Activated CD4-positive, alpha-beta T cell treated with anti-CD3 and anti-CD28 coated beads for 1 hour (primary cell): Measurements from ENCODE around the gene SERP1.

ENCODE experiments used
- DNase-seq: peaks from one replicate; pipeline ENCODE4 v3.0.0-alpha.2; 2020

SERP1 gene

GRCh38 chr3:150546226-150547044 is at the start of gene SERP1, which contains the start of gene EIF2A:
Gene SERP1 (minus strand): TSS chr3:150546496. CDS start chr3:150546135, 361 bp downstream.
Gene EIF2A (plus strand): TSS chr3:150546787. CDS start chr3:150546803, 16 bp downstream.
- peak; percentile 99 for DNase-seq

GRCh38 chr3:150594150-150594549 is 47.9 kb upstream of the SERP1 start:
- DNase-seq: no peak

GRCh38 chr3:150589759-150590158 is 43.5 kb upstream of the SERP1 start:
- DNase-seq: no peak

- no peak for DNase-seq
Measured at GRCh38 chr3:150588027-150588830, 41.9 kb upstream of the SERP1 start.

GRCh38 chr3:150583028-150583427 is 36.7 kb upstream of the SERP1 start:
- DNase-seq: no peak

GRCh38 chr3:150582620-150583019 is 36.3 kb upstream of the SERP1 start:
- DNase-seq: no peak

GRCh38 chr3:150581174-150581573 is 34.9 kb upstream of the SERP1 start:
- DNase-seq: no peak

GRCh38 chr3:150577855-150578254 is 31.6 kb upstream of the SERP1 start:
- DNase-seq: no peak

GRCh38 chr3:150567328-150567727 is 21.0 kb upstream of the SERP1 start:
- no peak for DNase-seq

GRCh38 chr3:150564243-150564642 is 17.9 kb upstream of the SERP1 start:
- DNase-seq: no peak

GRCh38 chr3:150557725-150558124 is 11.4 kb upstream of the SERP1 start:
- DNase-seq: no peak

- no peak for DNase-seq
Measured at GRCh38 chr3:150556792-150557191, 10.5 kb upstream of the SERP1 start.

GRCh38 chr3:150555859-150556436 is 9.7 kb upstream of the SERP1 start:
- no peak for DNase-seq

GRCh38 chr3:150547045-150547741 is 897 bp upstream of the SERP1 start:
- no peak for DNase-seq

GRCh38 chr3:150545419-150546225 is 674 bp downstream of the SERP1 start:
- DNase-seq: no peak

- DNase-seq: no peak
Measured at GRCh38 chr3:150544726-150545125, 1.6 kb downstream of the SERP1 start.

GRCh38 chr3:150544041-150544440 is 2.3 kb downstream of the SERP1 start:
- no peak for DNase-seq

- no peak for DNase-seq
Measured at GRCh38 chr3:150543531-150543930, 2.8 kb downstream of the SERP1 start.

- no peak for DNase-seq
Measured at GRCh38 chr3:150543128-150543527, 3.2 kb downstream of the SERP1 start.

GRCh38 chr3:150540991-150541390 is 5.3 kb downstream of the SERP1 start:
- DNase-seq: no peak

- no peak for DNase-seq
Measured at GRCh38 chr3:150540297-150540696, 6.0 kb downstream of the SERP1 start.
